CD14-positive monocyte (primary cell): ENCODE results near the gene DUS1L. TPM values are rescaled to one million over a fixed set of nuclear protein-coding genes. Genes with fewer than 3 reads are reported as not detected.
A peak's percentile ranks its signal among the peaks of the same experiment; 100 is the strongest.

Experiments used
- DNase-seq, 3 donors: peaks; one replicate each; pipeline ENCODE4 v3.0.0-alpha.2; 2011 to 2022
- H2AFZ ChIP-seq: 2 replicates; pipeline ENCODE4 v1.6.0; 2012; ENCODE audit warnings: mild to moderate bottlenecking, low read depth, low read length, inconsistent platforms; ENCODE audit not compliant: insufficient read depth, poor library complexity, severe bottlenecking
- H3K27ac ChIP-seq, 2 donors: 1 replicate in 1 of 2; 2 replicates in 1 of 2; pipeline ENCODE4 v1.5.1; 2012 to 2013; ENCODE audit warnings: low read length in 2 of 2, control low read depth in 1 of 2, inconsistent platforms in 1 of 2, low read depth in 1 of 2, mild to moderate bottlenecking in 1 of 2
- H3K27me3 ChIP-seq, 2 donors: one replicate each; pipeline versions ENCODE4 v1.6.0 to v1.6.1; 2011 to 2013; ENCODE audit warnings: low read length in 2 of 2; ENCODE audit not compliant: control insufficient read depth in 2 of 2, insufficient read depth in 2 of 2
- H3K36me3 ChIP-seq, 2 donors: replicated peaks in 1 of 2; 1 replicate in 1 of 2; 2 replicates in 1 of 2; pipeline versions ENCODE4 v1.5.1 to v1.6.1; 2012 to 2013; ENCODE audit warnings: low read length in 2 of 2, control low read depth in 1 of 2, inconsistent platforms in 1 of 2, mild to moderate bottlenecking in 1 of 2; ENCODE audit not compliant: insufficient read depth in 2 of 2, control insufficient read depth in 1 of 2
- H3K4me1 ChIP-seq, 2 donors: 1 replicate in 1 of 2; 2 replicates in 1 of 2; pipeline versions ENCODE4 v1.5.1 to v1.6.1; 2012 to 2013; ENCODE audit warnings: low read length in 2 of 2, control low read depth in 1 of 2, inconsistent platforms in 1 of 2, mild to moderate bottlenecking in 1 of 2, moderate library complexity in 1 of 2; ENCODE audit not compliant: insufficient read depth in 2 of 2, control insufficient read depth in 1 of 2
- H3K4me2 ChIP-seq: replicated peaks from 2 replicates; pipeline ENCODE3; 2012; ENCODE audit warnings: low read length, moderate library complexity, mild to moderate bottlenecking; ENCODE audit not compliant: poor library complexity, severe bottlenecking; ENCODE audit errors: extremely low read depth
- H3K4me3 ChIP-seq, 3 experiments: fragments of 200-600 bp in 1 of 3; sonication (generic) in 1 of 3; replicated peaks in 1 of 3; 1 replicate in 2 of 3; 2 replicates in 1 of 3; pipeline ENCODE4 v1.5.1; 2011 to 2013; ENCODE audit warnings: low read length in 3 of 3, mild to moderate bottlenecking in 3 of 3, control low read depth in 2 of 3, low read depth in 2 of 3, inconsistent platforms in 1 of 3, moderate library complexity in 1 of 3
- H3K79me2 ChIP-seq: 2 replicates; pipeline ENCODE4 v1.6.0; 2012; ENCODE audit warnings: mild to moderate bottlenecking, control low read depth, inconsistent platforms, low read length, moderate library complexity; ENCODE audit not compliant: insufficient read depth
- H3K9ac ChIP-seq: 2 replicates; pipeline ENCODE4 v1.6.0; 2017; ENCODE audit warnings: low read length, mild to moderate bottlenecking; ENCODE audit not compliant: insufficient read depth, poor library complexity, severe bottlenecking
- H3K9me3 ChIP-seq, 2 donors: replicated peaks in 1 of 2; 1 replicate in 1 of 2; 2 replicates in 1 of 2; pipeline versions ENCODE4 v1.5.1 to v1.6.1; 2012 to 2013; ENCODE audit warnings: low read length in 2 of 2, control low read depth in 1 of 2; ENCODE audit not compliant: control insufficient read depth in 1 of 2, insufficient read depth in 1 of 2
- H4K20me1 ChIP-seq: 2 replicates; pipeline ENCODE4 v1.6.0; 2012; ENCODE audit warnings: mild to moderate bottlenecking, low read length, control low read depth, moderate library complexity; ENCODE audit not compliant: insufficient read depth
- H3K27ac Mint-ChIP-seq, 7 donors: one replicate each; pipeline ENCODE4 v1.8.0; 2020; ENCODE audit warnings: mild to moderate bottlenecking in 7 of 7, mixed read lengths in 7 of 7, moderate library complexity in 6 of 7, inconsistent platforms in 2 of 7
- H3K27me3 Mint-ChIP-seq, 3 donors: one replicate each; pipeline ENCODE4 v1.8.0; 2021 to 2022; ENCODE audit warnings: low read depth in 3 of 3, mild to moderate bottlenecking in 3 of 3, mixed read lengths in 3 of 3, moderate library complexity in 3 of 3, inconsistent platforms in 1 of 3
- H3K36me3 Mint-ChIP-seq, 2 donors: one replicate each; pipeline ENCODE4 v1.8.0; 2020; ENCODE audit warnings: mixed read lengths in 2 of 2, inconsistent platforms in 1 of 2, mild to moderate bottlenecking in 1 of 2
- H3K4me1 Mint-ChIP-seq: one replicate; pipeline ENCODE4 v1.8.0; 2020; ENCODE audit warnings: mild to moderate bottlenecking, mixed read lengths
- H3K4me3 Mint-ChIP-seq, 2 donors: one replicate each; pipeline ENCODE4 v1.8.0; 2020; ENCODE audit warnings: mild to moderate bottlenecking in 2 of 2, mixed read lengths in 2 of 2, moderate library complexity in 1 of 2
- H3K9me3 Mint-ChIP-seq, 7 donors: one replicate each; pipeline ENCODE4 v1.8.0; 2020 to 2022; ENCODE audit warnings: mixed read lengths in 7 of 7, mild to moderate bottlenecking in 6 of 7, moderate library complexity in 6 of 7, inconsistent platforms in 2 of 7
- WGBS: methylation state at CpG from one replicate; pipeline ENCODE4 v1.1.5; 2013; ENCODE audit warnings: missing lambda C conversion rate; ENCODE audit not compliant: insufficient coverage; 5-methylcytosine and 5-hydroxymethylcytosine counted together
- intact Hi-C, 2 donors: fragments of 100-400 bp; cut with micrococcal nuclease; formaldehyde crosslinking; loops; one replicate each; pipeline versions ENCODE4 v1.15.0 to v1.15.1; 2023
- polyA plus RNA-seq, 3 donors: library from polyadenylated mRNA; depleted of rRNA in 1 of 3; unstranded in 2 of 3; stranded (reverse) in 1 of 3; fragments of 300-500 nt in 2 of 3; fragments of >200 nt in 1 of 3; fragmentation: Illumina TruSeq in 2 of 3; gene quantifications; 1 replicate in 2 of 3; 2 replicates in 1 of 3; pipeline ENCODE4 v1.2.3, GENCODE V29; 2012 to 2021
- TF ChIP-seq, protein P1 (sequence below): fragments of 200-600 bp; IDR thresholded peaks from one replicate; pipeline ENCODE4 v1.8.0; 2022; ENCODE audit warnings: antibody characterized with exemption, mild to moderate bottlenecking

Gene DUS1L
- polyA plus RNA-seq, 3 donors = 23.9 to 175 (median 47.6) TPM

DNA sequence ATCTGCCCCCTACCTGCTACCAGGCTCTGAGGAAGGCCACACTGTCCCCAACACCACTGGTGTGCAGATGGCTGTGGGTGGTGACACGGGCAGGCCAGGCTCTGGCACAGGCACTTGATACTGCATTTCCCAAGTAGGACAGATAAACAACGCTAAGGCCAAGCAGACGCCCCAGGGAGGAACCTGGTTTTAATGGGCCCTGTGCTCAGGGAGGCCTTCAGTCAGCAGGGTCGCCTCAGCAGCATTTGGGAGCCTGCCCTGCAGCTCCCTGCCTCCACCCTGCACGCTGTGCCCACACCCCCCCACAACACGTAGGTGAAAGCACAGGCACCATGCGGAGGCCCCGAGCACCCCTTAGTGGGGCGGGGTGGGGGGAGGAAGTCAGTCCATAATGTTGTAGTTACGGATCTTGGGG is 35.7 kb upstream of the DUS1L start:
- Histone ChIP-seq H3K4me1 (peaks cover 33 to 48% of the 10 kb centered on the region in 2 donors), H3K9ac (no peak overlapping the region), H3K27me3 (no peaks in the 10 kb centered on the region), H4K20me1 (no peaks in the 10 kb centered on the region), H3K27ac (no peak overlapping the region), H3K9me3 (no peaks in the 10 kb centered on the region), H3K79me2 (peaks cover 2% of the 10 kb centered on the region), H3K36me3 (no peaks in the 10 kb centered on the region), H3K4me3 (no peak overlapping the region), H3K4me2 (no peak overlapping the region), H2AFZ (no peak overlapping the region)
- Mint-ChIP-seq H3K9me3 (no peaks in the 10 kb centered on the region), H3K4me1 (peaks cover 33% of the 10 kb centered on the region), H3K27me3 (peaks cover 0 to 4% (median 0%) of the 10 kb centered on the region in 3 donors), H3K36me3 (no peaks in the 10 kb centered on the region), H3K27ac (no peak overlapping the region), H3K4me3 (no peak overlapping the region)
- TF ChIP-seq, protein P1, sequence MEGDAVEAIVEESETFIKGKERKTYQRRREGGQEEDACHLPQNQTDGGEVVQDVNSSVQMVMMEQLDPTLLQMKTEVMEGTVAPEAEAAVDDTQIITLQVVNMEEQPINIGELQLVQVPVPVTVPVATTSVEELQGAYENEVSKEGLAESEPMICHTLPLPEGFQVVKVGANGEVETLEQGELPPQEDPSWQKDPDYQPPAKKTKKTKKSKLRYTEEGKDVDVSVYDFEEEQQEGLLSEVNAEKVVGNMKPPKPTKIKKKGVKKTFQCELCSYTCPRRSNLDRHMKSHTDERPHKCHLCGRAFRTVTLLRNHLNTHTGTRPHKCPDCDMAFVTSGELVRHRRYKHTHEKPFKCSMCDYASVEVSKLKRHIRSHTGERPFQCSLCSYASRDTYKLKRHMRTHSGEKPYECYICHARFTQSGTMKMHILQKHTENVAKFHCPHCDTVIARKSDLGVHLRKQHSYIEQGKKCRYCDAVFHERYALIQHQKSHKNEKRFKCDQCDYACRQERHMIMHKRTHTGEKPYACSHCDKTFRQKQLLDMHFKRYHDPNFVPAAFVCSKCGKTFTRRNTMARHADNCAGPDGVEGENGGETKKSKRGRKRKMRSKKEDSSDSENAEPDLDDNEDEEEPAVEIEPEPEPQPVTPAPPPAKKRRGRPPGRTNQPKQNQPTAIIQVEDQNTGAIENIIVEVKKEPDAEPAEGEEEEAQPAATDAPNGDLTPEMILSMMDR = no peak
- WGBS = 89% methylated on average over 5 of the region's 10 CpGs
- no peak for DNase-seq
- intact Hi-C loops = no loop called here

DNA sequence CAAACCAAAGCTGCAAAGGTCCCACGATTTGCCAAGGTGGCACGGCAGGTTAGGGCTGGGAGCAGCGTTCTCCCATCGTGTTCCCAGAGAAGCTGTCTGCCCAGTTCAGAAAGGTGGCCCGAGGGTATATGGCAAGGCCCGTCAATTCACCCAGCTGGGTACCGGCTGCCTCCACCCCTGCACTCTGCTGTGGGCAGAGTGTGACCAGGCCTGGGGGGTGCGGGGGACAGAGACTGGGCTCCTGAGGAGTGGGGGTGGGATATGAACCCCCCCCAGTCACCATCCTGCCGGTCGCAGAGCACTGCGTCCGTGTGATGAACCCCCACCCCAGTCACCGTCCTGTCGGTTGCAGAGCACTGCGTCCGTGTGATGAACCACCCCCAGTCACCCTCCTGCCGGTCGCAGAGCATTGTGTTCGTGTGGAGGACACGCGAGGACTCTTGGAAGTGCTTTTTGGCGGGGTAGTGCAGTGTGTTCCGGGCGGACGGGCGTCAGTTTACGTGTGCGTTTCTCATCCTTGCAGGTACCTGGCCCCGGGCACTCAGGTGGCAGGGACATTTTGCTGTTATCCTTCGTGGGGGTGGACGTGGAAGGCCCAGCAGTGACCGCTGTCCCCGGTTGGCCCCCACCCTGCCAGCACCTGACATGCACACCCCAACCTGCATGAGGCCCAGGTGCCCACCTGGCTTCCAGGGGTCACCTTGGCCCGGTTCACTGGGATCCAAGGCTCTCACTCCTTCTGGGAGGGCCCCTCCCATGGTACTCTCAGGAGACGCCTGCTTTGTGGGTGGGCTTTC is 35.1 kb upstream of the DUS1L start:
- Histone ChIP-seq H2AFZ (no peak overlapping the region), H4K20me1 (no peaks in the 10 kb centered on the region), H3K27ac (no peak overlapping the region), H3K79me2 (peaks cover 6% of the 10 kb centered on the region), H3K4me2 (no peak overlapping the region), H3K9me3 (no peaks in the 10 kb centered on the region), H3K4me3 (no peak overlapping the region), H3K9ac (no peak overlapping the region), H3K4me1 (peaks cover 27 to 44% of the 10 kb centered on the region in 2 donors), H3K27me3 (no peaks in the 10 kb centered on the region), H3K36me3 (no peaks in the 10 kb centered on the region)
- peaks cover 27% of the 10 kb centered on the region for H3K4me1 Mint-ChIP-seq
- no peak overlapping the region for H3K4me3 Mint-ChIP-seq
- peaks cover 0 to 4% (median 0%) of the 10 kb centered on the region in 3 donors for H3K27me3 Mint-ChIP-seq
- no peaks in the 10 kb centered on the region for H3K9me3 Mint-ChIP-seq
- H3K36me3 Mint-ChIP-seq = peaks cover 0 to 2% of the 10 kb centered on the region in 2 donors
- H3K27ac Mint-ChIP-seq = peak overlapping the region in 1 of 7 donors; percentile 80
- no peak for DNase-seq
- TF ChIP-seq, protein P1 = no peak
- WGBS = 95% methylated on average over 26 of the region's 35 CpGs
- intact Hi-C loops = no loop called here
